ENCODE data around the gene CCNB1IP1. TPM values are rescaled to one million over a fixed set of nuclear protein-coding genes. Genes with fewer than 3 reads are reported as not detected.

CCNB1IP1 gene
- total RNA-seq (2014; rRNA removed; shearing (Covaris generic)) (52.0 and 55.8 TPM in 2 replicates), polyA plus RNA-seq (2016; fragmentation: Nextera tagmentation; extraction: Ambion mirVana) (12.4 and 13.5 TPM in 2 replicates)

GRCh38 chr14:20332788-20333493, at the start of gene CCNB1IP1:
Gene CCNB1IP1, minus strand, starts transcription at chr14:20333279. Its CDS starts 16,756 bp downstream, at chr14:20316523.
- H3K4me3 ChIP-seq: peak within 1 kb of the TSS; percentile 95
- peaks cover 6% of the 10 kb centered on the region; the same call in 1 of the 2 replicates for H3K4me1 ChIP-seq (ENCODE audit: insufficient read depth)
- peak within 1 kb of the TSS; percentile 81 for H3K9ac ChIP-seq
- H3K9me3 ChIP-seq (ENCODE audit: low read depth): no peaks in the 10 kb centered on the region
- peaks cover 50% of the 10 kb centered on the region for H3K79me2 ChIP-seq (ENCODE audit: insufficient read depth)
- H3K9me2 ChIP-seq (ENCODE audit: insufficient read depth): no peaks in the 10 kb centered on the region
- no peaks in the 10 kb centered on the region for H3K27me3 ChIP-seq (replicated peaks; ENCODE audit: insufficient read depth)
- peak within 1 kb of the TSS; percentile 93 for H3K4me2 ChIP-seq (ENCODE audit: unreplicated experiment)
- peaks cover 35% of the 10 kb centered on the region for H3F3A ChIP-seq (ENCODE audit: insufficient read depth)
- H3K36me3 ChIP-seq (ENCODE audit: low read depth): 0 out of 2 replicates have a peak, but pooled peaks cover 4% of the 10 kb centered on the region
- peak within 1 kb of the TSS; percentile 71 for H3K27ac ChIP-seq
- H4K20me1 ChIP-seq (ENCODE audit: insufficient read depth): 0 out of 2 replicates have a peak, but pooled peaks cover 3% of the 10 kb centered on the region
- TF ChIP-seq EZH2 (IDR thresholded peaks at IDR 0.05; ENCODE audit: insufficient read depth, poor library complexity, severe bottlenecking): no peak
- no peak for TF ChIP-seq EZH2phosphoT487 (IDR thresholded peaks at IDR 0.05; ENCODE audit: insufficient read depth, low read depth)
- peak; percentile 86 for DNase-seq
- 2 to 3% methylated on average over 19 of the region's 19 CpGs for WGBS, 2 experiments (ENCODE audit: low coverage in 1 of 2, low lambda C conversion rate in 2 of 2, missing lambda C conversion rate in 2 of 2)
- in situ Hi-C loops (cut with MboI): no loop called here
- H2AFZ ChIP-seq: peak within 1 kb of the TSS; percentile 94

- no peaks in the 10 kb centered on the region for H3K4me1 ChIP-seq (ENCODE audit: insufficient read depth)
- peaks cover 41% of the 10 kb centered on the region for H3K36me3 ChIP-seq (ENCODE audit: low read depth)
- no peaks in the 10 kb centered on the region for H3K9me2 ChIP-seq (ENCODE audit: insufficient read depth)
- H3K27ac ChIP-seq: no peak overlapping the region
- TF ChIP-seq EZH2 (IDR thresholded peaks at IDR 0.05; ENCODE audit: insufficient read depth, poor library complexity, severe bottlenecking): no peak
- no peak for TF ChIP-seq EZH2phosphoT487 (IDR thresholded peaks at IDR 0.05; ENCODE audit: insufficient read depth, low read depth)
- in situ Hi-C loops (cut with MboI): no loop called here
- H3K27me3 ChIP-seq (replicated peaks; ENCODE audit: insufficient read depth): no peaks in the 10 kb centered on the region
- no peaks in the 10 kb centered on the region for H3F3A ChIP-seq (ENCODE audit: insufficient read depth)
- WGBS, 2 experiments (ENCODE audit: low coverage in 1 of 2, low lambda C conversion rate in 2 of 2, missing lambda C conversion rate in 2 of 2): 91 to 94% methylated on average over 12 of the region's 12 CpGs
- no peak overlapping the region for H3K9ac ChIP-seq
- H2AFZ ChIP-seq: no peak overlapping the region
- H3K4me2 ChIP-seq (ENCODE audit: unreplicated experiment): no peak overlapping the region
- no peak for DNase-seq
- H3K4me3 ChIP-seq: no peak overlapping the region
- H4K20me1 ChIP-seq (ENCODE audit: insufficient read depth): no peaks in the 10 kb centered on the region
- H3K79me2 ChIP-seq (ENCODE audit: insufficient read depth): no peaks in the 10 kb centered on the region
- H3K9me3 ChIP-seq (ENCODE audit: low read depth): no peaks in the 10 kb centered on the region
These were observed 49.4 kb upstream of the CCNB1IP1 start for GRCh38 chr14:20382526-20382925.

- Histone ChIP-seq H3K4me1 (ENCODE audit: insufficient read depth) (no peaks in the 10 kb centered on the region), H2AFZ (no peak overlapping the region), H3K4me2 (ENCODE audit: unreplicated experiment) (no peak overlapping the region), H3K9ac (no peak overlapping the region), H3K27me3 (replicated peaks; ENCODE audit: insufficient read depth) (no peaks in the 10 kb centered on the region), H3K79me2 (ENCODE audit: insufficient read depth) (no peaks in the 10 kb centered on the region), H3K36me3 (ENCODE audit: low read depth) (peaks cover 37% of the 10 kb centered on the region), H3K9me2 (ENCODE audit: insufficient read depth) (no peaks in the 10 kb centered on the region), H4K20me1 (ENCODE audit: insufficient read depth) (no peaks in the 10 kb centered on the region), H3K9me3 (ENCODE audit: low read depth) (no peaks in the 10 kb centered on the region), H3F3A (ENCODE audit: insufficient read depth) (no peaks in the 10 kb centered on the region), H3K4me3 (no peak overlapping the region), H3K27ac (no peak overlapping the region)
- no peak for DNase-seq
- 94 to 96% methylated on average over 6 to 7 of the region's 7 CpGs for WGBS, 2 experiments (ENCODE audit: low coverage in 1 of 2, low lambda C conversion rate in 2 of 2, missing lambda C conversion rate in 2 of 2)
- TF ChIP-seq EZH2phosphoT487 (IDR thresholded peaks at IDR 0.05; ENCODE audit: insufficient read depth, low read depth) (no peak), EZH2 (IDR thresholded peaks at IDR 0.05; ENCODE audit: insufficient read depth, poor library complexity, severe bottlenecking) (no peak)
- in situ Hi-C loops (cut with MboI): no loop called here
These were observed 48.3 kb upstream of the CCNB1IP1 start for GRCh38 chr14:20381341-20381740.

GRCh38 chr14:20380681-20381080, 47.6 kb upstream of the CCNB1IP1 start:
- peaks cover 30% of the 10 kb centered on the region for H3K36me3 ChIP-seq (ENCODE audit: low read depth)
- no peaks in the 10 kb centered on the region for H3F3A ChIP-seq (ENCODE audit: insufficient read depth)
- H2AFZ ChIP-seq: no peak overlapping the region
- 95 to 96% methylated on average over 6 of the region's 6 CpGs for WGBS, 2 experiments (ENCODE audit: low coverage in 1 of 2, low lambda C conversion rate in 2 of 2, missing lambda C conversion rate in 2 of 2)
- H3K4me2 ChIP-seq (ENCODE audit: unreplicated experiment): no peak overlapping the region
- H3K9me2 ChIP-seq (ENCODE audit: insufficient read depth): no peaks in the 10 kb centered on the region
- H3K9ac ChIP-seq: no peak overlapping the region
- H4K20me1 ChIP-seq (ENCODE audit: insufficient read depth): no peaks in the 10 kb centered on the region
- H3K4me3 ChIP-seq: no peak overlapping the region
- no peaks in the 10 kb centered on the region for H3K79me2 ChIP-seq (ENCODE audit: insufficient read depth)
- in situ Hi-C loops (cut with MboI): no loop called here
- no peak for DNase-seq
- H3K9me3 ChIP-seq (ENCODE audit: low read depth): no peaks in the 10 kb centered on the region
- H3K27ac ChIP-seq: no peak overlapping the region
- H3K4me1 ChIP-seq (ENCODE audit: insufficient read depth): no peaks in the 10 kb centered on the region
- TF ChIP-seq EZH2 (IDR thresholded peaks at IDR 0.05; ENCODE audit: insufficient read depth, poor library complexity, severe bottlenecking): no peak
- TF ChIP-seq EZH2phosphoT487 (IDR thresholded peaks at IDR 0.05; ENCODE audit: insufficient read depth, low read depth): no peak
- no peaks in the 10 kb centered on the region for H3K27me3 ChIP-seq (replicated peaks; ENCODE audit: insufficient read depth)
